Stimulated activated CD4-positive, alpha-beta T cell treated with anti-CD3 and anti-CD28 coated beads, Interleukin-4, amount 100 ng/mL, for 1 hour (primary cell): ENCODE measurements around the gene NANS.
"Not testable (repeated sequence)": the region's sequence is repeated elsewhere in the genome, so short reads cannot be mapped to it uniquely, and the experiment has no call there.

Experiments
- DNase-seq: peaks from one replicate; pipeline ENCODE4 v3.0.0-alpha.2; 2020

Gene NANS

DNA sequence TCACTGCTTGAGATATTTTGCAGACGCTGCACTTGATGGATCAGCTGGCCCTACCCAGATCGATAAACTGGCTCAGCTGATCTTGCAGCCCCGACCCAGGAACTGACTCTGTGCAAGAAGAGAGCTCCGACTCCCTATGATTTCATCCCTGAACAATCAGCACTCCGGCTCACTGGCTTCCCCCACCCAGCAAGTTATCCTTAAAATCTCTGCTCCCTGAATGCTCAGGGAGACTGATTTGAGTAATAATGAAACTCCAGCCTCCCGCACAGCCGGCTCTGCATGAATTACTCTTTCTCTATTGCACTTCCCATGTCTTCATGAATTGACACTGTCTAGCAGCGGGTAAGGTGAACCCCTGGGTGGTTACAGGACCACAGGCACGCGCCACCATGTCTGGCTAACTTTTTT lies 16.9 kb upstream of the NANS start:
- DNase-seq, result no peak

DNA sequence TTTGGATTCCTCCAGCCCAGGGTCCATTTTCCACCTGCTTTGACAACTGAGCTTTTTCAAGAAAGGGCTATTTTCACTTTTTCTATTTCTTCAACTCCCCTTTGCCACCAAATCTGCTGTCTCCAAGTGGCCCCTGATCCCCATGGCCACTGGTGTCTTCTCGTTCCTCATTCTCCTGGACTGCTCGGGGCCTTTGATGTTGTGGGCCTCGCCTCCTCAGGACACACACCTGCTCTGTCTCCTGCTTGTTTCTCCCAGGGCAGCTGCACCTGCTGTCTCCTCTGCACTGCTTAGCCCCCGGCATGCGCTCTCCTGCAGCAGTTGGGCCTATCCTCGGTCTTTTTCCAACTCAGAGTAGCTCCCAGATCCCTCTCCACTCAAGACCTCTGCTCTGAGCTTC lies 16.3 kb upstream of the NANS start:
- no peak for DNase-seq

- no peak for DNase-seq
Measured at GRCh38 chr9:98043915-98044314, 12.6 kb upstream of the NANS start.

DNA sequence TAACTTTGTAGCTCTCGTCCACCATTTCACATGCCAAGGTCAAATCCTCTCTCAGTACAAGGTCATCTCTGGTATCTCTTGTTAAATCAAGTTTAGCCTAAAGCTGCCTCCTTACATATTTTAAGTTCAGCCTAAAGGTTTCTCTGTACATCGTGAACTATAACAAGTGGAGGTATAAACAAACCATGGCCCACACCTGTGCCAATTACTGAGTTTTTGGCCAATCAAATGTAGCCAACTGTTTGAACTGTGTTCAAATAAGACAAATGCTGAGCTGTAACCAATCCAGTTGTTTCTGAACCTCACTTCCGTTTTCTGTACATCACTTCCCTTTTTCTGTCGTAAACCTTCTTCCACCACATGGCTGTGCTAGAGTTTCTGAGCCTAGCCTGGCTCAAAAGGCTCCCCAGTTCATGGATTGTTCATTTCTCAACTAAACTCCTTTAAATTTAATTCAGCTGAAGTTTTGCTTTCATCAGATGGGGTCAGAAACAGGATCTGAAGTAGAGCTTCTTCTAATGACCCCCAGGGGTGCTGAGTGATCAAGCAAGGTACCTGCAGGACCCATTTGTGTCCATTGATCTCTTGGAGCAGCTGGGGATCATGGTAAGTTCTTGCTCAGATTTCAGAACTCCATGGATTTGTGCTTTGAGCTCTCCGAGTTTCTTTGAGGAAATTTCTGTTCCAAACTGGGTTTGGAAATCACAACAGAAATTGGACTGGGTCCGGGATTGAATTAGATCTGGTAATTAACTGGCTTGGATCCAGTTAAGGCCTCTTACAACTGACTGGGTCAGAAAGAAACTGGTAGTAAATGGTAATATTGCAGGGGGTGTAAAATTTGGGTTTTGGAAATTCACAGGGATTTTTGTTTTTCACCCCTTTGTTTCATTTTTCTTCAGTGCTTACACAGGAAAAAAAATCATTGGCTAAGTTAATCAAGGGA lies 11.0 kb upstream of the NANS start:
- no peak for DNase-seq

DNA sequence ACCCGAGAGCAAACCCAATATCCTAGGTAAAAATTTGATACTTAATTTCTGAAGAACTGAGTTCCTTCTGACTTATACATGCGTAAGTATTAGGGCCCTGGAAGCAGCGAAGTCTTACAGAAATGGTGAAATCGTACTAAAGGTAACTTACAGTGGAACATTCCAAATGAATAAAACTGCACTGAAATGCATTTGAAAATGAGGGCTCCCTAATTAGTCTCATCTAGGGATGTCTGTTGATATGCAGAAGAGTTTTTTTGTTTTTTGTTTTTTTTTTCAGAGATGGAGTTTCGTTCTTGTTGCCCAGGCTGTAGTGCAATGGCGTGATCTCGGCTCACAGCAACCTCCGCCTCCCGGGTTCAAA lies 10.4 kb upstream of the NANS start:
- no peak for DNase-seq

- no peak for DNase-seq
Measured at GRCh38 chr9:98047002-98047401, 9.5 kb upstream of the NANS start.

GRCh38 chr9:98049288-98050072 lies 7.1 kb upstream of the NANS start:
- DNase-seq, result no peak

DNA sequence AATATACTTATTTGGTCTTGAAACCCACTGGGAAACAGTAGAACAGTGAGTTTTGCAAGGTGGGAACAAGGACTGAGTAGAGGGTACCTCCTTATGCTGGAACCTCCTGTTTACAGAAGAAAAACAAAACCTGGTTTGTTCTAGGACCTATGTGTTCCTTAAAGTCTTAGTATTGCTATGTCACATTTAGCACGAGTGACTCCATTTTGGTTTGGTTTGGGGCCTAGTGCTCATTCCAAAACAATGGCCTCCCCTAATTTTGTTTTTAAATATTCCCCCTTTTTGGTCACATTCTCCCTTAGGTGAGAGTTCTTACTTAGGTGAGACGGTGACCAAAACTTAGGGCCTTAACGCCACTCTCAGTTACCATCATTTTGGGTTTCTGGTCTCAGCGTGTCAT lies 6.2 kb upstream of the NANS start:
- no peak for DNase-seq

GRCh38 chr9:98054376-98054951 lies 2.1 kb upstream of the NANS start:
- DNase-seq, result no peak

DNA sequence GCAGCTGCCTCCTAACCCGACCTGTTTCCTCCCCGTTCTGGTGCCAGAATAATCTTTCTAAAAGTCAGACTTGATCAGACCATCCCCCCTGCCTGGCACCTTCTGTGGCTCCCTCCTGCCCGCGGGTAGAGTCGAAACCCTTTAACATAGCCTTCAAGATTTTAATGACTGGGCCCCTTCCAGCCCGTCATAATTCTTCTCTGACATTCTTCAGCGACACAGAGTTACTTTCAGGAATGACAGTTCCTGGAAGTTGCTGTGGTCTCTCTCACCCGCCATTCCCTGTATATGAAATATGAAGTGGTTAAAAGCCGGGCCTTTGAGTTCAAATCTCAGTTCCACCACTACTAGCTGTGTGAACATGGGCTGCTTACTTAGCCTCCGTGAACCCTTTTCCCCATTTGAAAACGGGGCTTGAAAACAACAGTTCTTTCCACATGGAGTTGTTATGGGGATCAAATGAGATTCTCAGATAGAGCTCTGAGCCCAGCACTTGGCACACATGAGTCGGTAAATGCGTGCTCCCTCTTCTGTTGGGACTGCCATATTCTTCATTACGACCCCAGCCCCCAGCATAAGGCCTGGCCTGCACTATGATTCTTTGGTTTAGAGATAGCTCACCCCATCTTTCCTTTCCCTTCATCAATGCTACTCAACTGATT lies 737 bp downstream of the NANS start:
- no peak for DNase-seq

DNA sequence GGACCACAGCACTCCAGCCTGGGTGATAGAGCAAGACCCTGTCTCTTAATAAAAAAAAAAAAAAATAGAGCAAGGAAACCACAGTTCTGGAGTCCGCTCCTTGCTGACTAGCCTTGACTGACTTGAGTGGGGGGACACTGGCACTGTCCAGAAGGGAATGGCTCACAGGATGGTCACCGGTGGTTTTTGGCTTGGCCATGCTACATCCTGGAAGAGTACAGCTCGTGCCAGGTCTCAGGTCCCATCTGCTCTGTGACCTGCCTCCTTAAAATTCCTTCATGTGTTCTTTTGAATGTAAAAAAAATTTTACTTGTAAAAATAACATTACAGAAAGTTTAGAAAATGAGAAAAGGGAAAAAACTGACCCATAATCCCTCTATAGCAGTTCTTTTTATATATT lies 5.6 kb downstream of the NANS start:
- no peak for DNase-seq

- no peak for DNase-seq
Measured at GRCh38 chr9:98064623-98065392, 8.3 kb downstream of the NANS start.

DNA sequence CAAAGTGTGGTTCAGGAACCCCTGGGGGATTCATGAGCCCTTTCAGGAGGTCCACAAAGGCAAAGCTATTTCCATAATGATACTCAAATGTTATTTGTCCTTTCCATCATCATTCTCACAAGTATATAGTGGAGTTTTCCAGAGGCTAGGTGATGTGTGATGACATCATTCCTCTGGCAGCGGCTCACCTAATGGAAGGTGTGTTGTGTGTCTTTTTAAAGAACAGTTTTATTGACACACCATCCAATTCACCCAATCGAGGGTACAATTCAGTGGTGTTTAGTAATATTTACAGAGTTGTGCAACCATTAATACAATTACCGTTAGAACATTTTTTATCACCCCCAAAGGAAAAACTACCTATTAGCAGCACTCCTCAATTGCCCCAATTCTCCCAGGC lies 9.7 kb downstream of the NANS start:
- DNase-seq, result no peak

GRCh38 chr9:98067184-98067583 lies 10.7 kb downstream of the NANS start:
- no peak for DNase-seq

GRCh38 chr9:98069551-98069950 lies 13.0 kb downstream of the NANS start:
- DNase-seq, result no peak

DNA sequence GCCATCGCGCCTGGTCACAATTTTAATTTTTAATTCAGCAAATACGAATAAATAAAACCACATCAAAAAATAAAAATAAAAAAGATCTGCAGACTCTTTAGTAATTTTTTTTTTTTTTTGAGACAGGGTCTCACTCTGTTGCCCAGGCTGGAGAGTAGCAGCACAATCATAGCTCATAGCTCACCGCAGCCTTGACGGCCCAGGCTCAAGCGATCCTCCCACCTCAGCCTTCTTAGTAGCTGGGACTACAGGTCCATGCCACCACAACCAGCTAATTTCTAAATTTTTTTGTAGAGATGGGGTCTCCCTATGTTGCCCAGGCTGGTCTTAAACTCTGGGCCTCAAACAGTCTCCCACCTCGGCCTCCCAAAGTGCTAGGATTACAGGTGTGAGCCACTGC lies 14.2 kb downstream of the NANS start:
- DNase-seq, result no peak

GRCh38 chr9:98071737-98072136 lies 15.2 kb downstream of the NANS start:
- DNase-seq, result no peak

GRCh38 chr9:98074115-98074990 lies 17.8 kb downstream of the NANS start:
- DNase-seq, result peak; percentile 68

- no peak for DNase-seq
Measured at GRCh38 chr9:98075332-98075805, 18.8 kb downstream of the NANS start.

DNA sequence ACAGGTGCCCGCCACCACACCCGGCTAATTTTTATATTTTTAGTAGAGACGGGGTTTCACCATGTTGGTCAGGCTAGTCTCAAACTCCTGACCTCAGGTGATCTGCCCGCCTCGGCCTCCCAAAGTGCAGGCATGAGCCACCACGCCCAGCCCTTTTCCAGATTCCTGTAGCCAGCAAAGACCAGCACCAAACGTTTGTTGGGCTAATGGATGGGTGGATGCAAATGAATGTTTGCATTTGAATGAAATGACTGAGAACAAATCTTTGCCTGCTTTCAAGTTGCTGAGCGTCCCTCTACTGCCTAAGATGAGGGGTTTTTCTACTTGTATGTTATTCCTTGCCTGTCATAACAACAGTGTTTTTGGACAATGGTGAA lies 20.0 kb downstream of the NANS start:
- DNase-seq, result not testable (repeated sequence)

DNA sequence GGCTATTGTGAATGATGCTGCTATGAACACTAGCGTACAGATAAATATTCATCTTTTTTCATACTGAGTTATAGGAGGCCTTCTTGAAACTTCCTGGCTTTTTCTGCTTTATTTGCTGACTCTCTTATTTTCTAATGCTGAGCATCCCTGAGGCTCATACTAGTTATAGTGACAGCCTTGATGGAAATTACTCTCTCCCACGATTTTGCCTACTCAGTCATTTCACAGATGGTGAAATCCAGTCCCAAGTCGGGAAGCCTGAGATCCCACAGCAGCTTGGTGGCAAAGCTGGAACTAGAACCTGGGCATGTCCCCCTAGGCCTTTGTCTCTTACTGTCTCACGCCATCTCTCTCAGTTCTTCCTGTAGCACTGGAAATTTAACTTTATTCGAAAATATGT lies 22.4 kb downstream of the NANS start:
- no peak for DNase-seq
